Endodermal cell (in vitro differentiated cells): ENCODE results near the gene ERP44. TPM values are rescaled to one million over a fixed set of nuclear protein-coding genes. Genes with fewer than 3 reads are reported as not detected.

Experiments used
- DNase-seq: peaks from one replicate; pipeline ENCODE4 v3.0.0-alpha.2; 2017
- H3K27ac ChIP-seq: 2 replicates; pipeline ENCODE4 v1.5.1; 2013; ENCODE audit warnings: mild to moderate bottlenecking, low read depth, low read length, moderate library complexity
- H3K27me3 ChIP-seq: 2 replicates; pipeline ENCODE4 v1.6.1; 2013; ENCODE audit warnings: mild to moderate bottlenecking, low read length, moderate library complexity; ENCODE audit not compliant: insufficient read depth, control insufficient read depth, poor library complexity, severe bottlenecking
- H3K36me3 ChIP-seq: 2 replicates; pipeline ENCODE4 v1.7.0; 2013; ENCODE audit warnings: mild to moderate bottlenecking, low read length, moderate library complexity; ENCODE audit not compliant: control insufficient read depth, insufficient read depth
- H3K4me1 ChIP-seq: one replicate; pipeline ENCODE4 v1.7.0; 2013; ENCODE audit warnings: low read length; ENCODE audit not compliant: control insufficient read depth, insufficient read depth
- H3K4me3 ChIP-seq: 2 replicates; pipeline ENCODE4 v1.5.1; 2013; ENCODE audit warnings: mild to moderate bottlenecking, low read length, moderate library complexity
- H3K9ac ChIP-seq: 2 replicates; pipeline ENCODE4 v1.6.1; 2013; ENCODE audit warnings: mild to moderate bottlenecking, low read length, moderate library complexity; ENCODE audit not compliant: poor library complexity, severe bottlenecking; ENCODE audit errors: extremely low read depth
- H3K9me3 ChIP-seq: 2 replicates; pipeline ENCODE4 v1.6.1; 2013; ENCODE audit warnings: mild to moderate bottlenecking, low read length, moderate library complexity; ENCODE audit not compliant: control insufficient read depth
- H3K27ac Mint-ChIP-seq: 2 replicates; pipeline ENCODE4 v1.8.0; 2020; ENCODE audit warnings: mixed read lengths
- H3K27me3 Mint-ChIP-seq: 2 replicates; pipeline ENCODE4 v1.8.0; 2021; ENCODE audit warnings: mild to moderate bottlenecking, mixed read lengths; ENCODE audit not compliant: insufficient read depth
- H3K36me3 Mint-ChIP-seq: 2 replicates; pipeline ENCODE4 v1.8.0; 2020; ENCODE audit warnings: low read depth, mixed read lengths
- H3K4me1 Mint-ChIP-seq: 2 replicates; pipeline ENCODE4 v1.8.0; 2020; ENCODE audit warnings: mixed read lengths
- H3K4me3 Mint-ChIP-seq: 2 replicates; pipeline ENCODE4 v1.8.0; 2020; ENCODE audit warnings: mild to moderate bottlenecking, moderate library complexity, mixed read lengths
- H3K9me3 Mint-ChIP-seq: 2 replicates; pipeline ENCODE4 v1.8.0; 2020; ENCODE audit warnings: mild to moderate bottlenecking, mixed read lengths
- CTCF ChIP-seq: fragments of 200-600 bp; sonication (generic); conservative IDR thresholded peaks from 2 replicates; pipeline ENCODE4 v1.5.0; 2021; ENCODE audit warnings: antibody characterized with exemption, mild to moderate bottlenecking
- WGBS, 2 experiments: methylation state at CpG; one replicate each; pipeline versions ENCODE4 v1.1.5 to v1.1.7; 2013; ENCODE audit warnings: missing lambda C conversion rate in 2 of 2, mixed read lengths in 1 of 2; ENCODE audit not compliant: insufficient coverage in 1 of 2, insufficient read length in 1 of 2; 5-methylcytosine and 5-hydroxymethylcytosine counted together
- total RNA-seq, 2 donors: library from RNA; stranded (reverse); fragmentation: NEBNext Ultra II Directional in 1 of 2; extraction: Animal tissue kit (Norgen Biotek cat#: 25700) in 1 of 2; gene quantifications; 2 replicates in 1 of 2; 3 replicates in 1 of 2; pipeline ENCODE4 v1.2.1, GENCODE V29; 2021

The ERP44 gene
- total RNA-seq, 2 donors from 2014 or later: 22.4 to 23.4 TPM

DNA sequence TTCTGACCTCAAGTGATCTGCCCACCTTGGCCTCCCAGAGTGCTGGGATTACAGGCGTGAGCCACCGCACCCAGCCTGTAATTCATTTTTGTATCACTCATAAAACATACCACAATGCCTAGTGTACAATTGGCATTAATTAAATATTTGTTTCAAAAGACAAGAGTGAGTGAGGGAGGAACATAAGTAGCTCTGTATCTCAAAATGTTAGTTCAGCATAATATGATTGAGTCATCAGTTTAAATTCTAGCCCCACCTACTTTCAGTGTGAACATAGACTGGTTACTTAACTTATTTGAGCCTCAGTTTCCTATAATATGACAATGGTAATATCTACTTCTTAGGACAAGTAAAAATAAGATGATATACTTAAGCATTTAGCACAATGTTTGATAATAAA, 27.1 kb upstream of the ERP44 start:
- no peaks in the 10 kb centered on the region for H3K4me1 Mint-ChIP-seq

GRCh38 chr9:100125236-100125635, 26.4 kb upstream of the ERP44 start:
- WGBS, 2 experiments: 91 to 100% methylated on average over 2 of the region's 2 CpGs
- Mint-ChIP-seq H3K27ac (no peak overlapping the region), H3K4me3 (no peak overlapping the region), H3K27me3 (no peaks in the 10 kb centered on the region), H3K9me3 (no peaks in the 10 kb centered on the region), H3K4me1 (no peaks in the 10 kb centered on the region), H3K36me3 (peaks cover 23% of the 10 kb centered on the region)
- Histone ChIP-seq H3K9me3 (no peaks in the 10 kb centered on the region), H3K36me3 (peaks cover 9% of the 10 kb centered on the region), H3K4me1 (no peaks in the 10 kb centered on the region), H3K27me3 (no peaks in the 10 kb centered on the region), H3K4me3 (no peak overlapping the region), H3K27ac (no peak overlapping the region), H3K9ac (no peak overlapping the region)
- no peak for TF ChIP-seq CTCF
- no peak for DNase-seq

More for the DNA sequence above, 27.1 kb upstream of the ERP44 start:
- no peak for DNase-seq
- no peak for TF ChIP-seq CTCF
- Histone ChIP-seq H3K4me3 (no peak overlapping the region), H3K36me3 (peaks cover 9% of the 10 kb centered on the region), H3K27ac (no peak overlapping the region), H3K9ac (no peak overlapping the region), H3K27me3 (no peaks in the 10 kb centered on the region), H3K9me3 (no peaks in the 10 kb centered on the region), H3K4me1 (no peaks in the 10 kb centered on the region)
- Mint-ChIP-seq H3K36me3 (peaks cover 18% of the 10 kb centered on the region), H3K4me3 (no peak overlapping the region), H3K27ac (no peak overlapping the region), H3K9me3 (no peaks in the 10 kb centered on the region), H3K27me3 (no peaks in the 10 kb centered on the region)
- WGBS, 2 experiments: 91% methylated on average over 2 of the region's 2 CpGs; no CpG with 5 or more reads in 1 of the 2 experiments

GRCh38 chr9:100120286-100120685, 21.5 kb upstream of the ERP44 start:
- no peak for DNase-seq
- Histone ChIP-seq H3K27me3 (no peaks in the 10 kb centered on the region), H3K9ac (no peak overlapping the region), H3K9me3 (no peaks in the 10 kb centered on the region), H3K4me3 (no peak overlapping the region), H3K36me3 (no peaks in the 10 kb centered on the region), H3K4me1 (no peaks in the 10 kb centered on the region), H3K27ac (no peak overlapping the region)
- Mint-ChIP-seq H3K4me3 (no peak overlapping the region), H3K27ac (no peak overlapping the region), H3K9me3 (no peaks in the 10 kb centered on the region), H3K4me1 (no peaks in the 10 kb centered on the region), H3K27me3 (no peaks in the 10 kb centered on the region), H3K36me3 (peaks cover 27% of the 10 kb centered on the region)
- TF ChIP-seq CTCF: no peak
- WGBS, 2 experiments: 96 to 100% methylated on average over 1 to 2 of the region's 2 CpGs
